DMS153 (cell line): ENCODE data around the gene AFTPH.

Experiments
- DNase-seq: peaks from one replicate; lab custom pipeline; 2025; lab: John Stamatoyannopoulos, UW

Gene AFTPH

GRCh38 chr2:64587561-64587960 is 63.4 kb downstream of the AFTPH start:
- no peak for DNase-seq

GRCh38 chr2:64591188-64591587 is 67.1 kb downstream of the AFTPH start:
- no peak for DNase-seq

- no peak for DNase-seq
These were observed 69.0 kb downstream of the AFTPH start for GRCh38 chr2:64593035-64593655.

- no peak for DNase-seq
These were observed 70.3 kb downstream of the AFTPH start for GRCh38 chr2:64594226-64594989.

- DNase-seq = peak; percentile 4
These were observed 71.5 kb downstream of the AFTPH start for GRCh38 chr2:64595397-64596176.

- DNase-seq = no peak
These were observed 74.1 kb downstream of the AFTPH start for GRCh38 chr2:64598226-64598625.

- no peak for DNase-seq
These were observed 75.3 kb downstream of the AFTPH start for GRCh38 chr2:64599469-64599868.

DNA sequence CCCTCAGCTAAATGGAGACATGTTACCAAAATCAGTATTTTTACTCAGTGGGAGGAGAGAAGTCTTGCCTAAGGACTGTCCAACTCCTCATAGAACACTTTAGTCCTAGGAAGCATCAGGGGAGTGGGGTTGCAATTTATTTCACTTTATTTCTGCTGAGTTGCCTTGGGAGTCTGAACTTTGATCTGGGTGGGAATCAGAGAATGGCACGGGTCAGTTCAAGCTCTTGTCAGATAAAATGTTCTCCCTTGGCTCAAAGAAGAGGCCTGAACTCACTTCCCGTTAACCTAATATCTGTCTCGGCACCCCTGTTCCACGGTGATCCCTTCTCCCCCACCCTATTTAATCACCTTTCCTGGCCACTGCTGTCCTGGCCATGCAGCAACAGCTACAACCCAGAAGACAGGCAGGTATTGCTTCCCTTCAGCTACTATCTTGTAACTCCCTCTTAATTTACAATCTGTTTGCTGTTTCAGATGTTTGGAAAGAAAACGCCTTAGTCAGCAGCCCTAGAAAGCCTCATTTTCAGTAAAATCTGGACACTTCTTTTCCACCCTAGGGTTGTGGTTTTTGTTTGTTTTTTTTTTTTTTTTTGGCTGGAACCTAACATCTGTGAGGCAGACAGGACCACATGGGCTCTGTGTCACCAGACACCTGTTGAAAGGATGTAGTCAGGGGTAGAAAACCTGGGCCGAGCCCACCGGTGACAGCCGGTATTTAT is 77.1 kb downstream of the AFTPH start:
- DNase-seq = no peak

DNA sequence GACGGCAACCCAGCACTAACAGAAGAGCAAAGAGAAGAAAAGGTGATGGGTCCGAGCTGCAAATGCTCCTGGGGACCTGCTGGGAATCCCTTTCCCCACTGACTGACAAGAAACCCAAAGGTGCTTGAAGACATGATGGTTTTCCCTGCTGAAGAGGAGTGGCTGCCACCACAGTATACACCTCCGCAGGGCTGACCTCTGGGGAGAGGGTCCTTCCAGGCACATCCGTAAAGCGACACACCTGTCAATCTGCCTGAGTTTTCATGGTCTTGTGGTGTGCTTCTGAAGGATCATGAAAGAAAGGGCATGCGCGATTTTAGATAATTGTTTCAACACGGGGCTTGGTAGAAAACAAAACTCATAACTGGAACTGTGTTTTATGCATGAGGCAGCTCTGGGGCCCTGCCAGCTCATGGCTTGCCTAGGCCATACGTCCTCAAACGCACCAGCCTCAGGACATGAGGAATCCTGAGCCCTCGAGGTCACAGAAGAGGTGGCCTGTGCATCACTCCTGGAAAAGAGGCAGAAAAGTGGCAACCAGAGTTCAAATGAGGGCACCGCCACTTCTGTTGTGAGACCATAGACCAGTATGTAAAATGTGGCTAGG is 77.8 kb downstream of the AFTPH start:
- DNase-seq = no peak

GRCh38 chr2:64602436-64602835 is 78.3 kb downstream of the AFTPH start:
- no peak for DNase-seq

DNA sequence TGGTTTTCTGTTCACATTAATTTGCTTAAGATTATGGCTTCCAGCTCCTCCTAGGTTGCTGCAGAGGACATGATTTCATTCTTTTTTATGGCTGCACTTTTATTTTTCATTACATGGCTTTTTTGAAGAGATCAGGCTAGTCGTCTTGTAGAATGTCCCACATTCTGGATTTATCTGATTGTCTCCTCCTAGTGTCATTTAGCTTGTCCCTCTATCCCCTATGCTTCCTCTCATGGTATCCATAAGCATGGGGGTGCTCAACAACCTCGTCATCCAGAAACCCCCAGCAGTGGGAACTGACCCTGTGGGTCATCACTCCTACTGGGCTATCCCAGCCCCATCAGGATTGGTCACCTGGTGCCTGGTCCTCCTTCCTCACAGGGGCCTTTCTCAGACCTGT is 80.0 kb downstream of the AFTPH start:
- DNase-seq = no peak

DNA sequence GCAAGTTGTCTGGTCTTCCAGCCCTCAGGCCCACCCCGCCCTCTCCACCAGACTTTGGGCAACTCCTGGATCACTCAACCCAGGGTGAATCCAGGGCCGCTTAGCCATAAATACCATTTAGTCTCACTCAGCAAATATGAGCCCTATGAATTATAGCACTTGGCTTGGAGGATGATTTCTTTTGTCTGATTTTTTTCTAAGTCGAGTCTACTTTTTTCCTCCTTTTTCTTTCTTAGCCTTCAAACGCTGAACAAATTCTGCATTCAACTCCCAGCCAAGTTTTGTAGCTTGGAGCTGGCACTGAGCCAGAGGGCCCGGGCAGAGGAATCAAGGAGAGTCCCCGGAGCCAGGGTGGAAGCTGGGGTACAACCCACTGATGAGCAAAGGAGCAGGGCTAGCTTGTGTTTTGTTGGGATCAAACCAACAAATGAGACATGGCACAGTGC is 80.9 kb downstream of the AFTPH start:
- no peak for DNase-seq

DNA sequence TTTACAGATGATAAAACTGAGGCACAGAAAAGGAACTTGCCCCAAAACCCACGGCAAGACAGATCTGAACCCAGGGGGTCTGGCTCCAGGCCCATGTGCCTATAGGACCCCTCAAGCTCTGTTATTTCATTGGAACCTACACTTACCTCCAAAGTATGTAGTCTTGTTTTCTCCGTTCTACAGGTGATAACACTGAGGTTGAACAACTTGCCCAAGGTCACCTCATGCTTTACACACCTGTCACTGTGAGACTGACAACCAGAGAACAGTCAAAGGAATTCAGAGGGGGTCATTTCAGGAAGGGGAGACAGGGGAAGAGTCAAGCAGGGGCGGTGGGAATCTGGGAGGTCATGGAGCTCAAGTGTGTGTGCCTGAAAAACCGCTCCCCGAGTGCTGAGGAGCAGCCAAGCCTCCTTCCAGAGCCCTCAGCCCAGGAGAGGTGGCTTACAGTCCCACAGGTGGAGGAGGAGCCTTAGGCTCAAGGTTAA is 81.9 kb downstream of the AFTPH start:
- no peak for DNase-seq

- DNase-seq = peak; percentile 26
These were observed 82.6 kb downstream of the AFTPH start for GRCh38 chr2:64606479-64607363.

DNA sequence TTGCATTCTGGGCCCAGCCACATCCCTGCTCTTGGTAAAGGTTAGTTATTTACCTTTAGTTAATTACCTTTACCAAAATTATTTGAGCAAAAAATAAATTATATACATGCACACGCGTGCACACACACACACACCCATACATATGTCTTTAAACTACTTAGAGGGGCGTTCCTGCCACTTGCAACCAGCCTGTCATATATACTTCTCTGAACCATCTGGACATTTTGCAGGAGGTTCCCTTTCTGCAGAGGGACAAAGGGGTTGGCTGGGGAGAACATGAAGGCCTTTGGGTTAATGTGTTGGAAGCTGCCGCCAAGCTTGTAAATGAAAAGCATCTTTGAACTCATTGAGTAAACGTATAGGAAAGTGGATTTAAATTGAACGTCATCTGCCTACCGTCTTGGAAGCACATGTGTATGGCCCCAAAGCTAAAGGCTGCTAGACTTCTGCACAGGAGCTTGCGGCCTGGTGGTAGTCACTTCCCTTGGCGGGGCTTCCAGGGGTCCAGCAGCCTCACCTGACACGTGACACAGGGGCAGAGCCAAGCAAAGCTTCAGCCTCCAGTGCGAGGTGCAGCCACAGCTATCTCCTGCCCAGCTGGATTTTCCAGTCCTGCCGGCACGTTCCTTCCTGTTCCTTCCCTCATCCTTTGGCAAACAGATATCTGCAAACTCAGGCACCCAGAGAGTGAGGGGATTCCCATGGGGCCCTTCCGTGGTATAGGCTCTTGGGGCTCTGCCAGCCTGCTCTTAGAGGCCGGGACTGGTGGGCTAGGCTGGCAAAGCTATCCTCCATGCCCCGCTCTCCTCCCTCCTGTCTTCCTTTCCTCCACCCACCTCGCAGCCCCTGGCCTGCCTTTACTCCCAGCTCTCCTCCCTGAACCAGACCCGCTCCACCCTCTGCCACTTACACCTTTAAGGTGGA is 83.5 kb downstream of the AFTPH start:
- peak; percentile 28 for DNase-seq

DNA sequence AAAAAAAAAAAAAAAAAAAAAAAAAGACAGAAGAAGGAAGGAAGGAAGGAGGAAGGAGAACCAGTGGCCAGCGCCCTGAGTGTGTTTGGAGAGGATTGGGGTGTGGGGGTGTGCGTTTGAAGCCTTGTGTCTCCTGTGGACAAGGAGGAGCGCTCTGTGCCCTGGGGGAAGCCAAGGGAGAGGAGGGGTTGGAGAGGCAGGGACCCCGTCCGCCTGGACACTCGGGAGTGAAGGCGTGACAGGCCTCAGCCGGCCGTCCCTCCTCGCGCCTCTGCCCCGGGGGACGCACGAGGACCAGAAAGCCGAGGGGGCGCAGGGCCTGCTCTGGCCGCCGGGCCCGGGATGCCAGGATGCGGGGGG is 84.7 kb downstream of the AFTPH start:
- DNase-seq = no peak

DNA sequence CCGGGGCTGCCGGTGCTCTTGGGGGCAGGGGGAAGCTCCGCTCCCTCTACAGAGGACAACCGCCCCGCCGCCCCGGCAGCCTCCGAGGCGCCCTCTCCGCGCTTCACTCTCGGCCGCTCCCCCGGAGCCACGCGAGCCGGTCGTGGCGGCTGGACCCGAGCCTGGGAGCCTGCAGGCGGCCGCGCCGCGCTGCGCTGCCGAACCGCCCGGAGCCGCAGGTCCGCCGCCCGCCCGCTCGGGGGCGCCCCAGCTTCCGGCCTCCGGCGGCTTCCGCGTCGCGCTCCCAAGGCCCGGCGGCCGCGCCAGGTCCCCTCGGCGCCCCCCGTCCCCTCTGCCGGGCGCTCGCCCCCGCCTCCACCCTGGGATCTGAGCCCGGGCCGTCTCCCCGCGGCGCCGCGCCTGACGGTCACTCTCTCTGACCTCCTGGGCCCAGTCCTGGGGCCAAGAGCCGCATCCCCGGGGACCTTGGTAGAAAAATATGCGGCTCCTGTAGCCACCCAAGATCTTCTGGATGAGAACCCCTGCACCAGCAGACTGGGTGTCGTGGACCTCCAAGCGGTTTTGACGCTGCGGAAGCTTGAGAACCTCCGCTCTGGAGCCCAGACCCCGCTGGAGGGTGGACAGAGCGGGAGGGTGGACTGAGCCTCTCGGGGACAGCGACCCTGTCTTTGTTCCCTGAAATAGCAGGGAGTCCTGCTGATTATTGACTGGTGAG is 85.3 kb downstream of the AFTPH start:
- DNase-seq = peak; percentile 21

GRCh38 chr2:64609942-64610281 is 85.8 kb downstream of the AFTPH start:
- DNase-seq = no peak

DNA sequence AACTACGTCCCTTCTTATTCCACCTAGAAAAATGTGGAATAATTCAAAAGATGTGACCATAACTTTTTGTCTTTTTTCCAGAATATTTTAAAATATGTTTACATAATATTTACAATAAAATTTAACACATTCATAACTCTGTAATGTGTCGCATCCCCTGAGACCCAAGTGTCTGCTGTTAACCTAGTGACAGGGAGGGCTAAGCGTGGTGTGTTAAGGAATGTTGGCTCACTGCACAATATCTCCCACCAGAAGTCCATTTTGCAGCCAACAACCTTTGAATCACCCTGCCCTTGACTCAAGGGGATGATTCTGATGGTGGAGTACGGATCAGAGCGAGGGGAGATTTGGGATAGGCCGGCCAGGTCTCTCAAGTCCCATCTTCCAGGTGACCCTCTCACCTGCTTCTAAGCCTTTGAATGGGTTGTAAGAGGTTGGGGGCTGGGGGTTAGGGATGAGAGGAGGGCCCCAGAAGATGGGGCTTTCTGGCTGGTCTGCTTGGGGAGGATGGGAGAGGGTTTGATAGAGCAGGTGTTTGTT is 86.3 kb downstream of the AFTPH start:
- DNase-seq = no peak
